Hippocampal formation (tissue), 2 donors: ENCODE results near the gene MYO5A.

Source experiments
- DNase-seq, 2 donors: peaks; one replicate each; lab custom pipeline; 2025; lab: John Stamatoyannopoulos, UW

MYO5A gene

DNA sequence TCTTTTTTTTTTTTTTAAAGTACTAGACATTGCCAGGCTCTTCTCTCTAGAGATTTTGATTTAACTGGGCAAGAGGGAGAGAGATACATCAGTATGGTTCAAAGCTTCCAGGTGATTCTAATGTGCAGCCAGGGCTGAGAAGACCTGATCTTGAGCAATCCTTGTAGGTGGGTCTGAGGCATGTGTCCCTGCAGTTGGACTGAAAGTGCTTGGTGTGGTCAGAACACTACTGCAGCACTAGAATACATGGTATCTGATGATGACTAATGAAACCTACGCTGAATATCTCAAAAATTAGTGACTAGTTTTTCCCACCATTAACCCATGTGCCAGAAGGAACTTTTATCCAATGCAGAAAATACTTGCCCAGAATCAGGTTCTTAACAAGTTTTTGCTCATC, 198.7 kb downstream of the MYO5A start:
- no peak for DNase-seq

DNA sequence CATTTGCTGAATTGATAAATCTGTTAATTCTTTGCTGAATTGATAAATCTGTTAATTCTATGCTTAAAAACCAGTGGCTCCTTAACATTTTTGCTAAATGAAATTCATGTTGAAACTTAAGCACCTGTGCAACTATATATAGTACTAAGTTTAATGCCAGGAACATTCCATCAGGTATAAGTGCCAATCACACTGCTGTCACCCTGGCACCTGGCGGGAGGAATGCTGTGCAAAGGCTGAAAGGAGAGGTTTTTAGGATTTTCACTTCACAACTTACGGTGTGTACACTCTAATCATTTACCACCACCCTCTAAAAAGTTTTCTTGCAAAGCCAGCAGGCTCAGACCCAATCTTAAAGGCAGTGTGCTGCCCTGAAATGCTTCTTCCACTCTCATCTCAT, 199.5 kb downstream of the MYO5A start:
- DNase-seq: no peak

DNA sequence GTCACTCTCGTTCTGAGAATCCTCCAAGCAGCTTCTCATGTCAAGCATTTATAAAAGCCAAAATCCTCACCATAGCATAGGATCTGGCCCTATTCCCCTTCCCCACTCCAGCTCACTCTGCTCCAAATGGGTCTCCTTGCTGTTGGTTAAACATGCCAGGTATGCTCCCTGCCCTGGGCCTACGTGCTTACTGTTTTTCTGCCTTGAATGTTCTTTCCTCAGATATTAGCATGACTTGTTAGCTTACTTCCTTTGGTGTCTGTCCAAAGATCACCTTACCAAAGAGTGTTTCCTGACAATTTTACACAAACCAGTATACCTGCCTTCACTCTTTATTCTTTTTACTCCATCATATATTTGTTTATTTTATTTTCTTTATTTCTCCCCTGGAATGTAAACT, 200.0 kb downstream of the MYO5A start:
- DNase-seq: no peak

DNA sequence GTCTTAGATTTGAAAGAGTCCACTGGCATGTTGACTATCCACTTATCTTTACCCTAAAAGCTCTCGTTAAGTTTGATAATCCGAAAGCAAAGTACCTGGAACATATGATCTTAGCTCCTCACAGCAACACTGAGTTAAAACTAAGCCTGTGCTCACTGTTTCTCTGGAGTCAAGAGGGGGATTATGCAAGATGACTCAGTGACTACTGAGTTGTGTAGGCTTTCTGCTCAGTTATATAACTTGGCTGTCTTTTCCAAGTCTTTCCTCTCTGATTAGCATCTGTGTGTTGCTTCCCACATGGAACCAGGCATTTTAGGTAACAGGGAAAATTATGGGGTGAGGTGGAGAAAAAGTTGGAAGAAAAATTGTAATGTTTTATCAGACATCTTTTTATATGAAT, 201.9 kb downstream of the MYO5A start:
- peak in 1 of 2 donors; percentile 71 for DNase-seq

DNA sequence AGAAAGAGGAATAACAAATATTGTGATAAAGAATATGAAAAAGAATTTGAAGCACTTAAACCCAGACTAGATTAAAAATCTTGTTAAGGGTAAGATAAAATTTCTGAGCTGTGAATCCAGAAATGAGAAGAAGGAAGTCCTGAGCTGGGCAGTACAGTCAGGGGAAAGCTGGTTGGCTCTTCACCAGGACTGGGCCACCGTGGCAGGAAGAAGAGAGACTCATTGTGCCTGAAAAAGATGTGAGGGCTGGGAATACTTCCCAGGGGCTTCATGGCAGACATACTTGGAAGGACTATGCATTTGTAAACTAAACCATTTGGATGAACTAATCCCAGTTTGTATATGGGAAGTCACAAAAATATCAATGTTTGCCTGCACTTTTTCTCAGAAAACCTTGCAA, 204.6 kb downstream of the MYO5A start:
- no peak for DNase-seq

DNA sequence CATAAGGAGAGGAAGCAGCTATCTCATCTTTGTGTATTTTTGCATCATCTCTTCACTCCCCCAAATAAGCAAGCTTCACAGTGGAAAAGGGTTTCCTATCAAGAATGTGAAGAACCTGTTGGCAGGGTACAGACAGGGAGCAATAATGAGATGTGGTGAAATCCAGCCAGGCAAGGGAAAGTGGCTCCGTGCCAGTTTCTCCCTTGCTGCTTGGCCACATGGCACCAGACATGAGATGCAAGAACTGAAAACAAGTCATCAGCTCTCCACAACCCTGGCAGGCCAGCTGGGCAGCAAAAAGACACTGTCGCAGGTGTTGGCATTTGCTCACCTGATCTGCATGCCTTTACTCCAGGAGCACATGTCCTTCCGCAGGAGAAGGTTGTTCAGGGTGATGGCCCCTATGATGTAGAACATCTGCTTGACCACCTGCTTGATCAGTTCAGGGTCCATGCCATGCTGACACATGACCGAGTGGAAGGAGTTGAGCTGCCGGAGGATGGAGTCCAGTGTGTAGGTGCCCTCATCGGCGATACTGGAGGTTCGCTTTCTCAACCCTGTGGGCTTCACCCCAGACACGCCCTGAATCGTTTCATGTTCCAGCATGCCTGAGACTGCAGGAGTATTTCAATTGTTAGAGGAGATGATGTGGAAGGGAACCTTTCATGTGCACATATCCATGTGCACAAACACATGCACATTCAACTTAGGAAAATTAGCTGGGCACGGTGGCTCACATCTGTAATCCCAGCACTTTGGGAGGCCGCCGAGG, 209.8 kb downstream of the MYO5A start:
- DNase-seq: no peak

DNA sequence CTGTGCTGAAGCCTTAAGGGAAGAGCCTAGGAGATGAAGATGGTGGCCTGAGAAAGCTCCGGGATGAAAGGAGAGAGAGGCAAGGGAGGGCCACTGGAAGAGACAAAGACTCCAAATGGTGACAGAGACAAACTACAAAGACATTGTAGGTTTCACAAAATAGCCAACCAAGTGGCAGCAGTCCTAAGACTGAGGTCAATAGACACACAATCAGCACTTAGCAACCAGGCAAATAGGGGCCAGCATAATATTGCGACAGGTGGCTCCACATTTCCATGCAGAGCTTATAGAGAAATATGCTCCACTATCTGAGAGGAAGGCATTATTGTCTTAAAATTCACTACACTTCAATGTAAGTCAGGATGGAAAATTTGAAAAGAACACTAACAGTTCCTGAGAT, 211.0 kb downstream of the MYO5A start:
- no peak for DNase-seq

DNA sequence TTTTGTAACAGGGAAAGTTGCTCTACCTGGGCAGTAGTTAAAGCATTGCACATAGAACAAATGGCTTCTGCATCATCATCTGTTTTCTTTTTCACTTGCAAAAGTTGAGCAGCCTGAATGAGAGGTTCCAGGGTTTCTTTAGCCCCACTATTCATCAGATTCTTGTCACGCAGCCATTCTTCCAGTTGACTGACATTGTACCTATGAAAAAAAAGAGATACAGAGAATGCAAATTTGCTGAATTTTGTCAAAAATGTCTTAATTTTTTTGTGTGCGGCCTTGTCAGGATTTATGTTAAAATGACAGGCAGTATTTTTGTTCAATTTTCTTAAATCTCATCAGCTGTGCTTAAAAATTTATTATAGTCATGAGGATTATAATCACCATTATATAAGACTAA, 211.7 kb downstream of the MYO5A start:
- no peak for DNase-seq

DNA sequence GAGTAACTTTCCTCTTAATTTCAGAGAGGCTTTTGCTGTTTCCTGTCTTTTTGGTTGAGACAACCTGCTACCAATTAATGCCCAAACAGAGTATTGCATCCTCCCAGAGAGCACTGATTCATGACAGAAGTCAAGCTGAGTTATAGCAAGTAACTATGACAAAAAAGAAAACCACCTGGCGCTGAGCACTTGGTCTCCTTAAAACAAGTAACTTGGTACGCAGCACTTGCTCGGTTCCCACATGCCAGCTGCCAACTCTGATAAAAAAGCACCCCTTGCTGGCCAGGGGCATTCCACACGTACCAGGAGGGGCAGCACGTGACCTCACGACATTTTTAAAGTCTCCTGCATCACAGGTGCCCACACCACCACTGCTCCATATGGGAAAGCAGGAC, 219.5 kb downstream of the MYO5A start:
- no peak for DNase-seq

DNA sequence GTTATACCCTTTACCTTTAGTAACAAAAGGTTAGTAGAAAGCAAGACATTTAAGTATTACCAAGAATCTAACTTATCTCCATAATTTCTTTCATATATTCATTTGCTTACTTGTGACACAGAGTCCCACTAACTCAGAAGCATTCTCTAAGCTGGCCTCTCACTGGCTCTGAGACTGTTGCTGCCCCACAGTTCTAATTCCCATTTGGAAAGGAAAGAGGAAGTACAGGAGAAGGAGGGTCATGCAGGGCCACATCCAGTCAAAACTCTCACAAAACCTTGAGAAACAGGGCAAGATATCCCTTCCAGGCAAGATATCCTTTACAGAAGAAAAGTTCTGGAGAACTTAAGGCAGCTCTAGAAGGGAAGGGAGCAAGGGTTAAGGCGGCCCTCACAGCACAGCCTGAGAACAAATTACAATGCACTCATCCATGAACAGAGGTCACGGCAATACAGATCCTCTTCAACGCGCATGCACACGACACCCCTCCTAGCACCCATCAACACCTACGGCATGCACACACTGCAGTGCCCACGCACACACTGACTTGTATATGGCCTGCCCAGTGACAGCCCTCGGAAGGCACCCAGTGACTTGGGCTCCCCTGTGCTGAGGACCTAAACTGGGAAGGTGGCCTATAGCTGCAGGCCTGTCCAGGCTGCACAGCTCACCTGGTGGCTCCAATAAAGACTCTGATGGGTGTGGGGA, 220.1 kb downstream of the MYO5A start:
- DNase-seq: no peak

DNA sequence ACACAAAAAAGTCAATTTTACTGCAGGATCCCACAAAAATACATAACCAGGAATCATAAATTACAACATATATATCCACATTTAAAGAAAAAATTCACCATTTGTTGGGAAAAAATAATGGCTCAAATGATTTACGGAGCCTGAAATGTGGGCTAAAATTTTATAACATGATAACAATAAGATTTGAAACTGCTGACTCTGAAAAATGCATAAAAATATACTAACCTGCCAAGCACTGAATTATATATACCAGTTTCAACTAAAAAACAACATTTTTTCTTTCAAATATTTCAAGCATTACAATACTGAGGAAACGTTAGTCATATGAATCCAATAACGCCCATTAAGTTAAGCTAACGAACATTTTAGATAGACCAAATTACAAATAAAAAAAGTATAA, 220.8 kb downstream of the MYO5A start:
- DNase-seq: no peak

DNA sequence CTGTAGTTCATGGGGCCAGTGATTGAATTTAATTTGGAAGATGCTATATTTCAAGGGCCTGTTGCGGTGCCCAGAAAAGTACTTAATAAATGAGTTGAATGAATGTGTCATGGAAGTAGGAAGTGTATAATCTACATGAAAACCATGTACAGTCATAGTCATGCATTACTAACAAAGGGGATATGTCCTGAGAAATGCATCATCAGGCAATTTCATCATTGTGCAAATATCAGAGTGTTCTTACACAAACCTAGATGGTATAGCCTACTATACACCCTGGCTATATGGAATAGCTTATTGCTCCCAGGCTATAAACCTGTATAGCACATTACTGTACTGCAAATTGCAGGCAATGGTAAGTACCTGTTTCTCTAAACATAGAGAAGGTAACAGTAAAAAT, 222.4 kb downstream of the MYO5A start:
- DNase-seq: no peak

DNA sequence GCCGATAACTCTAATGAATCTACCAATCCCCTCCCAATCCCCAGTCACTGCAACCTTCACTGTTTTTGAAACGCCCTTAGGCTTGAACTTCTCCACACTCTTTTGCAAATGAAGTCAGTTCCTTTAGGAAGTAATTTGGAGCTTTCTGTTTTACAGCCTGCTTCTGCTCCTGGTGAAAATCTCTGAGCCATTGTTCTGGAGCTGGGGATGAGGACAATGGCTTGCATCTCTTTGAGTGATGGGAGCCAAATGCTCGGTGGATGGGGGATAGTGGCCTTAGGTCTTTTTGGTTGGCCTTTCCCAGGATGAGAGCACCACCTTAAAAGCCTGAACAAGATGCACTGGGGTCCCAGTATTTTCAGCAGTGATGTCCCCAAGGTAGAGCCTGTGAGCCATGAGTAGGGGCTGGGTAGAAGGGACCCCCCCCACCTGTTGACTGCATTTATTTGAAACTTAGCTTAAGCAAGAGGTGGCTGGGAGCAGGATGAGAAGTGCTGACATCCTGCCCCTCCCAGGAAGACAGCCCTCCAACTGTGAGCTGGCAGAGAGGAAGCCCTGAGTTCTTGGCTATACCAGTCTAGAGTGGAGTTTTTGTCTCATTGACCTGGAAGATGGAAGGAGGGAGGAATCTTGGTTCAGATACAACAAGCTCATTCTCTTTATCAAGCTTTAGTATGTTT, 225.4 kb downstream of the MYO5A start:
- no peak for DNase-seq

DNA sequence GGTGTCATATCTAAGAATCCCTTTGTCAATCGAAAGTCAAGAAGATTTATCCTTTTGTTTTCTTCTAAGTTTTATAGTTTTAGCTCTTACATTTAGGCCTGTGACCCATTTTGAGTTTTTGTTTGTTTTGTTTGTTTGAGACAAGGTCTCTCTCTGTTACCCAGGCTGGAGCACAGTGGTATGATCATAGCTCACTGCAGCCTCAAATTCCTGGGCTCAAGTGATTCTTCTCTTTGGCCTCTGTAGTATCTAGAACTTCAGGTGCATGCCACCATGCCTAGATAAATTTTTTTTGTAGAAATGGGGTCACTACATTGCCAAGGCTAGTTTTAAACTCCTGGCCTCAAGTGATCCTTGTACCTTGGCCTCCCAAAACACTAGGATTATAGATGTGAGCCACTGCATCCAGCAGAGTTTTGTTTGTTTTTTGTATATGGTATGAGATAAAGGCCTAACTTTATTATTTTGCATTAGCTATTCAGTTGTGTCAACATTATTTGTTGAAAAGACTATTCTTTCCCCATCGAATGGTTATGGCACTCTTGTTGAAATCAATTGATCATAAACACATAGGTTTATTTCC, 227.3 kb downstream of the MYO5A start:
- no peak for DNase-seq

DNA sequence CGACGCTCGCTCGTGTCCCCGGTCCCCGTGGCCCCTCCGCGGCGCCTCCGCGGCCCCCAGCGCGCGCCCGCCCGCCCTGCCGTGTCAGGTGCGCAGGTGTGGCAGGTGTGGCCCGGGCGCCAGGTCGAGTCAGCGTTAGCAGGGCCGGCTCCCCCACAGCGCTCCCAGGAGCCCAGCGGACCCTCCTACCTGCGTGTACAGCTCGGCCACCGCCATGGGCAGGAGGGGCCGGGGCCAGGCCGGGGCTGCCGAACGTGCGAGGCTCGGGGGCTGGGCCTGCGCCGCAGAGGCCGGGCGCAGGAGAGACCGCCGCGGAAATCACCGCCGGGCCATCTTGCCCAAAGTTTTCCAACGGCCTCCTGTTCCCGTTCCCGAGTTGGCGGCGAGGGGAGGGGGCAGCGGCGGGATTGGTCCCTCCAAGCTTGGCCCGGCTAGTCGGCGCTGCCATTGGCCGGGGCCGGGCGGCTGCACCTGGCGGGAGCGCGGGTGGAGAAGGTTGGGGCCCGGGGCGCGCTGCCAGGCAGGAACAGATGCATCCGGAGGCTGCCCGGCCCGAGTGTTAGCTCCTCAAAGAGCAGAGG, 233.2 kb downstream of the MYO5A start, which contains the start of gene MYO5C:
Gene MYO5C, minus strand, starts transcription at position 384 of the 581 bp plus-strand sequence. Its CDS starts 168 bp downstream, at position 216.
- no peak for DNase-seq

DNA sequence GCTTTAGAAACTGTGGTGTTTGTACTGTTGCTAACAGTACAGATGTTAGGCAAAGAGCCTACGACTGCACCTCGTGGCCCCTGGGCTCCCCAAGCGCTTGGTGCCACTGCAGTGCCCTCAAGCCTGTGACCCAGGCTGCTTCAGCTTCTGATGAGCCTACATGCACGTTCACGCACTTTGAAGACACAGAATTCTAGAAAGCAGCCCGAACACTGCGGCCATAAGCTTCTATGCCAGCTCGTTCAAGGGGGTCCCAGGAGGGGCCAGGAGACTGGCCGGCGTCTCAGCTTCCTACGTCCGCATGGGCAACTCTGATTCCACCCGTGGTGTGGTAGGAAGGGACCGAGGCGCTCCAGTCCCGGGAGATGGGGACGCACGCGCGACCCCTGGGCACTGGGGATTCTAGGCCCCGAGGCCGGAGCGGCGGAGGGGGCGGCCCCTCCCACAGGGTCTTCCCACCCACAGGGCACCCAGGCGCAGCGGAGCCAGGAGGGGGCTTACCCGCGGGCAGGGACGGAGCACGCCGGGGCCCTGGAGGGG, 233.7 kb downstream of the MYO5A start:
- DNase-seq: no peak

DNA sequence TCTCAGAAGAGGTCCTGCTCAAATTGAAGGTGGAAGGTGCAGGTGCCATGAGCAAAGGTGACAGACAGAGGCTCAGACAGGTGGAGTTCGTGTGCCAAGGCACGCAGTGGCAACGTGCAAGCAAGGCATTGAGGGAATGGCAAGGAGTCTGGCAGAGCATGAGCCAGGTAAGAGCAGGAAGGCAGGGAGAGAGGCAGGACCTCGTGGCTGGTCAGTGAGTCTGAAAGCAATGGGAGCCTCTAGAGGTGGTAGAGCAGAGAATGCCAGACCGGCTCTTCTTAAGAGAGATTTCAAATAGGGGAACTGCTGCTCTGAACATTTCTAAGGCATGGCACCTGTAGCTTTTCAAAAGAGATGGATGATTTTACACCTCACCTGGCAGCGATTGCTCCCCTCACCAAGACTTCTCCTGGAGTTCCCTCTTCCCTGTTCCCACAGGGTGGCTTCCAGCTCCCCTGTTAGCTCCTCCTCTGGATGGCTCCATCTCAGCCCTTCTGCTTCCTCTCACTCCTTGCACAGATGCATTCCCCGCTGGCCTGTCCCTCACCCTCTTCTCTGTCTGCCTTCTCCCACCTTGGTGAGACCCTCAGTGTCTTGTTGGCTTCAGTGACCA, 235.8 kb downstream of the MYO5A start:
- DNase-seq: no peak

DNA sequence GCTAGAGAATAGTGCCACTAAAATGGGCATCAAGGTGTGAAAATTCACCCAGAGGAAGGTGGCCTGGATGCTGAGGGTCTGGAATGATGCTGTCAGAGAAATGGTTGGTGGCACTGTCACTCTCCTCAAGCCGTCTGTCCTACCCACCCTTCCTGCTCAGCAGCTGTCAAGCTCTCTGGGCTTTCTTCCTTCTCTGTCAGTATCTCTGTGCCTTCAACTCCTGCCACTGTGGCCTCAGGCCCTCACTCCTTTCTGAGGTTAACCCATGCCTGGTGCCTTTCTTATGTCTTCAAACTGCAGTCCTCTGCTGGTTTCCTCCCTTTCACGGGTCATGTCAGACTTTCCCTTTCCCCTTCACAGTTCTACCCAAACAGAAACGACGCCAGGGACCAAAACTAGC, 237.5 kb downstream of the MYO5A start:
- no peak for DNase-seq

DNA sequence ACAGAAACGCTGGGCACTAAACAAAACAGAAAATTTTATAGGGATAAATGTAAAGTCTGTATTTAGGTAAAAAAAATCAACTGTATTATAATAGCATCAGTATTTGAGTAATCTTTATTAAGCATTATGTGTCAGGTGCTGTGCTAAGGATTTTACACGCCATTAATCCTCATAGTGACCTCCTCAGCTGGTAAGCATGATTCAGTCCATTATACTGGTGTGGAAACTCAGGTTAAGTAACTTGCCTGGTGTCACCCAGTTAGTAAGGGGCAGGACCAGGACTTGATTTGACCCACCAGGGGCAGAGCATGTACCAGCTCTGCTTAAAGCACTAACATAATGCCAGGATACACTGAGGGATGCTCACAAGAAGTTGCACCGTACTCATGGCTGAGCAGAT, 237.9 kb downstream of the MYO5A start:
- no peak for DNase-seq

DNA sequence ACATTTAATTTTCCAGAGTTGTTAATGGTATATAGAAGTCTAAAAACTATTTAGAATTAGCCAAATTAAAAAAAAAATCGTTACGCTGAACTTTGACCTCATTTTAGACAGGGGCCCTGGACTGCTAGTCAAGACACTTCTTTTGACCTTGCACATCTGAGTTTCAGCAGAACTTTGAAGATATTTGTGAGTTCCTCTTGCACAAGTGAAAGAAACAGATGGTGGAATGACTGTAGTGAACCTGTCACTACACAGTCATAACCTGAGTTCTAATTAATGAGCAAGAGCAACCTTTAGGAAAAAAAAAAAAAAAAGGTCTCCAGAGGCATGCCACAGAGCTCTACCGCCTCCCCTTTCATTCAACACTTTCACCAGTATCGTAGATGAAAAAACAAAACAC, 238.4 kb downstream of the MYO5A start:
- no peak for DNase-seq

DNA sequence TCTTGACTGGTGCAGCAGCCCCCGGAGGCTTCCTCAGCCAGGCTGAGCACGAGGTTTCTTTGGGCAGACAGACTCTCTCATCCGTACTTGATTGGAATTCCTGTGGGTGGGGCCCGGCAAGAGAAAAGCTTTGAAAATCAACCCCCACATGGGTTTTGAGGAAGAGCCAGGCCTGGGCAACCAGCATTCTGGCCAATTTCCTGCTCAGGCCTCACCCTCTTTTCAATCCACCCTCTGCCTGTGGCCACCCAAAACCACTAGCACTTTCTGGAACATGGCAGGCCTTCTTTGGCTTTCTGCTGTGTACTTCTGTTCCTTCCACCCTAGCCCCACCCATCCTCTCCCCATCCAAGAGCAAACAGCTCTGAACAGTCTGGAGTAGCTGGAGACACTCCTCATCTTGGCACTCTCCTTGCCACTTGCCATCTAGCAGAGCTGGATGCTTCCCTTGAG, 239.0 kb downstream of the MYO5A start:
- peak in 1 of 2 donors; percentile 26 for DNase-seq
